ENCODE data around the gene MCOLN1. TPM values are rescaled to one million over a fixed set of nuclear protein-coding genes. Genes with fewer than 3 reads are reported as not detected.

MCOLN1 gene
- polyA plus RNA-seq, 3 donors: 32.8 to 133 (median 34.3) TPM

DNA sequence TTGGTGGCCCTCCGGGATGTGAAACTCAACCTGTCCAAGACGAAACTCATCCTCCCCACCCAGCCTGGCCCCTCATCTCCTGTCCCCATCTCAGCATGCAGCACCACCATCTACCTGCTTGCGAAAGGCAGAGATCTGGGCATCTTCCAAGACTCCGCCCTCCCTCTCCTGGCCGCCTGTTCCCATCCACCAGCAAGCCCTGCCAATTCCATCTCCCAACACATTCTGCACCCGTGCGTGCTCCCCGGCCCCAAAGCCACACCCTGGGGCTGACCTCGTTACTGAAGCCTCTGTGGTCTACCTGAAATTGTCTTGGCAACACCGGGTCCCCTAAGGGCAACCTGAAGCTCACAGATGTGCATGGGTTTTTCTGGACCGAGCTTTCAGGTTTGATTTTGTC is 60.0 kb downstream of the MCOLN1 start:
- Histone ChIP-seq H2AFZ (ENCODE audit: insufficient read depth, low read depth, low read length, poor library complexity, severe bottlenecking) (no peak overlapping the region), H3K27ac (ENCODE audit: low read depth in 1 of 2, low read length in 2 of 2) (no peak overlapping the region), H3K9me3 (replicated peaks in 1 of 2; ENCODE audit: control insufficient read depth in 1 of 2, insufficient read depth in 1 of 2, low read length in 2 of 2) (no peaks in the 10 kb centered on the region), H4K20me1 (ENCODE audit: insufficient read depth, low read length) (no peaks in the 10 kb centered on the region), H3K79me2 (ENCODE audit: insufficient read depth, low read length) (no peaks in the 10 kb centered on the region), H3K27me3 (ENCODE audit: control insufficient read depth in 2 of 2, insufficient read depth in 2 of 2, low read length in 2 of 2) (no peaks in the 10 kb centered on the region), H3K4me3 (replicated peaks in 1 of 3; ENCODE audit: low read depth in 2 of 3, low read length in 3 of 3) (no peak overlapping the region), H3K9ac (ENCODE audit: insufficient read depth, low read length, poor library complexity, severe bottlenecking) (no peak overlapping the region), H3K36me3 (replicated peaks in 1 of 2; ENCODE audit: control insufficient read depth in 1 of 2, insufficient read depth in 2 of 2, low read length in 2 of 2) (no peaks in the 10 kb centered on the region), H3K4me1 (ENCODE audit: control insufficient read depth in 1 of 2, insufficient read depth in 2 of 2, low read length in 2 of 2) (peaks cover 0 to 7% of the 10 kb centered on the region in 2 donors), H3K4me2 (replicated peaks; ENCODE audit: extremely low read depth, low read length, poor library complexity, severe bottlenecking) (no peak overlapping the region)
- TF ChIP-seq, protein P1, sequence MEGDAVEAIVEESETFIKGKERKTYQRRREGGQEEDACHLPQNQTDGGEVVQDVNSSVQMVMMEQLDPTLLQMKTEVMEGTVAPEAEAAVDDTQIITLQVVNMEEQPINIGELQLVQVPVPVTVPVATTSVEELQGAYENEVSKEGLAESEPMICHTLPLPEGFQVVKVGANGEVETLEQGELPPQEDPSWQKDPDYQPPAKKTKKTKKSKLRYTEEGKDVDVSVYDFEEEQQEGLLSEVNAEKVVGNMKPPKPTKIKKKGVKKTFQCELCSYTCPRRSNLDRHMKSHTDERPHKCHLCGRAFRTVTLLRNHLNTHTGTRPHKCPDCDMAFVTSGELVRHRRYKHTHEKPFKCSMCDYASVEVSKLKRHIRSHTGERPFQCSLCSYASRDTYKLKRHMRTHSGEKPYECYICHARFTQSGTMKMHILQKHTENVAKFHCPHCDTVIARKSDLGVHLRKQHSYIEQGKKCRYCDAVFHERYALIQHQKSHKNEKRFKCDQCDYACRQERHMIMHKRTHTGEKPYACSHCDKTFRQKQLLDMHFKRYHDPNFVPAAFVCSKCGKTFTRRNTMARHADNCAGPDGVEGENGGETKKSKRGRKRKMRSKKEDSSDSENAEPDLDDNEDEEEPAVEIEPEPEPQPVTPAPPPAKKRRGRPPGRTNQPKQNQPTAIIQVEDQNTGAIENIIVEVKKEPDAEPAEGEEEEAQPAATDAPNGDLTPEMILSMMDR (IDR thresholded peaks at IDR 0.05): no peak
- H3K27me3 Mint-ChIP-seq (ENCODE audit: low read depth in 3 of 3): peaks cover 15 to 22% (median 19%) of the 10 kb centered on the region in 3 donors
- peaks cover 6% of the 10 kb centered on the region for H3K4me1 Mint-ChIP-seq
- H3K4me3 Mint-ChIP-seq: no peak overlapping the region
- 74% methylated on average over 10 of the region's 11 CpGs for WGBS (ENCODE audit: insufficient coverage)
- no peaks in the 10 kb centered on the region for H3K9me3 Mint-ChIP-seq
- no peak for DNase-seq
- H3K27ac Mint-ChIP-seq: no peak overlapping the region
- H3K36me3 Mint-ChIP-seq: no peaks in the 10 kb centered on the region
- intact Hi-C loops (cut with micrococcal nuclease): no loop called here

Small RNA genes lying within 50 kb of the gene (small RNA-seq; reads per million reads assigned to genes)
- gene AC008878.2 (ENCODE audit: insufficient read length, low read depth): not detected

Other genes with a start within 250 kb of the MCOLN1 start
- 10 to 100 TPM in 1 of 3 donors, 1 to 10 TPM in 2; 2.9 to 12.4 (median 3.4) TPM for gene INSR, start 228.2 kb upstream of the MCOLN1 start, polyA plus RNA-seq
- 10 to 100 TPM in 1 of 3 donors, under 1 TPM in 2; 0.46 to 18.9 (median 0.87) TPM for gene ARHGEF18, start 173.7 kb upstream of the MCOLN1 start, polyA plus RNA-seq
- gene PEX11G, start 33.6 kb upstream of the MCOLN1 start, polyA plus RNA-seq: 1 to 10 TPM in 2 of 3 donors, under 1 TPM in 1; 0.77 to 3.0 (median 1.4) TPM
- gene ZNF358, start 6.5 kb upstream of the MCOLN1 start, polyA plus RNA-seq: 1 to 10 TPM in 2 of 3 donors, under 1 TPM in 1; 0.41 to 8.6 (median 1.0) TPM
- gene PNPLA6, start 13.1 kb downstream of the MCOLN1 start, polyA plus RNA-seq: 100 to 1,000 TPM in 1 of 3 donors, 10 to 100 TPM in 2; 11.2 to 178 (median 14.4) TPM
- under 1 TPM in 1 of 3 donors, not detected in 2; 0.05 TPM for gene CAMSAP3, start 73.2 kb downstream of the MCOLN1 start, polyA plus RNA-seq
- gene XAB2, start 106.9 kb downstream of the MCOLN1 start, polyA plus RNA-seq: 10 to 100 TPM in 1 of 3 donors, 1 to 10 TPM in 2; 4.6 to 55.7 (median 8.8) TPM
- gene PET100, start 107.2 kb downstream of the MCOLN1 start, polyA plus RNA-seq: 100 to 1,000 TPM in 2 of 3 donors, 10 to 100 TPM in 1; 64.6 to 386 (median 300) TPM
- 1 to 10 TPM in 1 of 3 donors, not detected in 2; 1.8 TPM for gene PCP2, start 111.1 kb downstream of the MCOLN1 start, polyA plus RNA-seq
- 100 to 1,000 TPM; 249 to 846 (median 327) TPM for gene STXBP2, start 114.5 kb downstream of the MCOLN1 start, polyA plus RNA-seq
- gene RETN, start 146.4 kb downstream of the MCOLN1 start, polyA plus RNA-seq: 100 to 1,000 TPM in 1 of 3 donors, 10 to 100 TPM in 2; 42.1 to 119 (median 60.0) TPM
- 100 to 1,000 TPM in 2 of 3 donors, 10 to 100 TPM in 1; 79.4 to 122 (median 104) TPM for gene MCEMP1, start 154.5 kb downstream of the MCOLN1 start, polyA plus RNA-seq
- gene TRAPPC5, start 158.2 kb downstream of the MCOLN1 start, polyA plus RNA-seq: 100 to 1,000 TPM; 126 to 449 (median 414) TPM
- gene FCER2, start 179.5 kb downstream of the MCOLN1 start, polyA plus RNA-seq: 1 to 10 TPM; 1.1 to 4.1 (median 2.1) TPM
- gene CLEC4G, start 209.5 kb downstream of the MCOLN1 start, polyA plus RNA-seq: 1 to 10 TPM; 4.7 to 7.9 (median 7.1) TPM
- gene CD209, start 224.9 kb downstream of the MCOLN1 start, polyA plus RNA-seq: 1 to 10 TPM; 1.1 to 2.1 (median 1.8) TPM
- not detected for gene CLEC4M, start 240.6 kb downstream of the MCOLN1 start, polyA plus RNA-seq

Data from CD14-positive monocyte (primary cell).